ENCODE measurements around the gene ADAM15. TPM values are rescaled to one million over a fixed set of nuclear protein-coding genes. Genes with fewer than 3 reads are reported as not detected.

Gene ADAM15
- total RNA-seq = 10 to 100 TPM; 53.2 to 86.6 TPM

DNA sequence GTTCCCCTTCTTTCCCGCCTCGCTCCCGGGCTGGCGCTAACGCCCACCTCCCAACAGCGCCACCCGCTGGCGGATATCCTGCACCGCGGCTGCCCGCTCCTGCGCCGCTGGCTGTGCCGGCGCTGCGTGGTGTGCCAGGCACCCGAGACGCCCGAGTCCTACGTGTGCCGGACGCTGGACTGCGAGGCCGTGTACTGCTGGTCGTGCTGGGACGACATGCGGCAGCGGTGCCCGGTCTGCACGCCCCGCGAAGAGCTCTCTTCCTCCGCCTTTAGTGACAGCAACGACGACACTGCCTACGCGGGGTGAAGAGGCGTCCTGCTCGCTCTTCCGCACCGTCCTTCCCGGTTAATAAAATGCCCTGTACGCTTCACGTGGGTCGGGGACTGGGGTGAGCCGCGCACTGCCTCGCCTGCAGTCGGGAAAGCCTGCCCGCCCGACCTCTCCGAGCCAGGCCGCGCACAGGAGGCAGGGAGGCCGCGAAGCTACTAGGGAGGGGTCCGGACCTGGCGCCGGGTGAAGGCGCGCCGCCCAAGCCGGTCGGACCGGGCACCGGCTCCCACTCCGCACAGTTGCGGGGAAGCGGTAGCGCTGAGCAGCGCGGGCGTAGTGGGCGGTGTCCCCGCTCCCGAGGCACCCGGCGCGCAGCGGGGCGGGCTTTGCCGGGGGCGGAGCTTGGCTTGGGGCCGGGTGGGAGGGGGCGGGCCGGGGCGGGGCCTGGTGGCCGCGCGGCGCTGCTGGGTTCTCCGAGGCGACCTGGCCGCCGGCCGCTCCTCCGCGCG, at the start of gene ADAM15:
Gene ADAM15 (plus strand): TSS at position 757 of the 782 bp plus-strand sequence. CDS start 71 bp downstream, outside the sequence.
- Mint-ChIP-seq H3K27me3 (no peaks in the 10 kb centered on the region), H3K4me3 (peak within 1 kb of the TSS; percentile 91), H3K36me3 (ENCODE audit: low read depth) (peaks cover 14% of the 10 kb centered on the region), H3K27ac (peak within 1 kb of the TSS; percentile 77), H3K4me1 (peaks cover 7% of the 10 kb centered on the region), H3K9me3 (no peaks in the 10 kb centered on the region)
- peak; percentile 81 for ATAC-seq (replicated peaks)

DNA sequence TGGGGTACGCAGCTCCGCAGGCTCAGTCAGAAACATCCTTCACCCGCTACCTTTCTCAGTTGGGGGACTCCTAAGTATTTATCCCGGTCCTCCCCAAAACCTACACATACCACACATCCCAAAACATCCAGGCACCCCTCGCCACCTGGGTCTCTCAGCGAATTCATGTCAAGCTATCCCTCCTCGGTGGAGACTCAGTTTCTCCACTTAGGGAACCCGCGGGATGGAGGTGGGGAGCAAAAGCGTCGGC, 49.8 kb upstream of the ADAM15 start:
- Mint-ChIP-seq H3K27me3 (no peaks in the 10 kb centered on the region), H3K36me3 (ENCODE audit: low read depth) (peaks cover 40% of the 10 kb centered on the region), H3K4me3 (peak overlapping the region; percentile 91), H3K27ac (peak overlapping the region; percentile 95), H3K9me3 (no peaks in the 10 kb centered on the region), H3K4me1 (peaks cover 31% of the 10 kb centered on the region)
- peak; percentile 33 for ATAC-seq (replicated peaks)

DNA sequence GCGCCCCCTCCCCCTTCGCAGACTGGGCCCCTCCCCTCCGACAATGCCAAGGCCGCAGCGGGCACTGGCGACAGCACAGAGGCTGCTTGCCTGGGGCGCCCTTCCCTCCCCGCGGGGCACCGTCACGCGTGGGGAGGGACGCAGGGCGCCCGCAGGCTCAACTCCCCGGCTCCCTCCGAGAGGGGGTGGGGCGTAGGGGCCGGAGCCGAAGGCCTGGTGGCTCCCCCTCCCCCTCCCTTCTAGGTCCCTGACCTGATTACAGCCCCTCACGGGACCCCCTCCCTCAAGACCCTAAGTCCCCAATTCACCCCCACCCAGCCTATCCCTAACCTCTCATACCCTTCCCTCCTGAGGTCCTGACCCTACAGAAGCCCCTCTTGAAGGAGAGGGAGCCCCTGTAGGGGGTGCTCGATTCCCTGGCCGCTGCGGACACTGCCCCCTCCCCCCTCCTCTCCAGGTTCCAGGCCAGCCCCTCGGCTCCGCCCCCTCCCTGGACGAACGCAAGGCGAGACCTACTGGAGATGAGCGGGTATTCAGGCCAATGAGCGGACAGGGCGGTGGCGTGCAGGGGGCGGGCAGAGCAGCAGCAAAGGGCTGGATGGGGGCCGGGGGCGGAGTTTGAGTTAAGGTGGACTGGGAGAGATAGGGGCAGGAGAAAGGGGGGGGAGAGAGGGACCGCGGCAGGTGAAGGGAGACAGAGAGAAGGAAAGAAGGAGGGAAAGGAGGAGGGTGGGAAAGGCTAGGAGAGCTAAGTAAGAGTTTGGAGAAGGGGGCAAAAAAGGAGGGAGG, 49.2 kb upstream of the ADAM15 start:
- ATAC-seq (replicated peaks) = peak; percentile 76
- Mint-ChIP-seq H3K4me1 (peaks cover 36% of the 10 kb centered on the region), H3K36me3 (ENCODE audit: low read depth) (peaks cover 42% of the 10 kb centered on the region), H3K27ac (peak overlapping the region; percentile 95), H3K27me3 (no peaks in the 10 kb centered on the region), H3K4me3 (peak overlapping the region; percentile 91), H3K9me3 (no peaks in the 10 kb centered on the region)

GRCh38 chr1:155002464-155003226, 48.5 kb upstream of the ADAM15 start, which contains the start of gene ZBTB7B:
Gene ZBTB7B, plus strand, starts transcription at chr1:155002802. Its CDS starts 11,859 bp downstream, at chr1:155014661.
- Mint-ChIP-seq H3K9me3 (no peaks in the 10 kb centered on the region), H3K4me3 (peak within 1 kb of the TSS; percentile 91), H3K27ac (peak within 1 kb of the TSS; percentile 95), H3K27me3 (no peaks in the 10 kb centered on the region), H3K36me3 (ENCODE audit: low read depth) (peaks cover 42% of the 10 kb centered on the region), H3K4me1 (peaks cover 31% of the 10 kb centered on the region)
- peak; percentile 1 for ATAC-seq (replicated peaks)

DNA sequence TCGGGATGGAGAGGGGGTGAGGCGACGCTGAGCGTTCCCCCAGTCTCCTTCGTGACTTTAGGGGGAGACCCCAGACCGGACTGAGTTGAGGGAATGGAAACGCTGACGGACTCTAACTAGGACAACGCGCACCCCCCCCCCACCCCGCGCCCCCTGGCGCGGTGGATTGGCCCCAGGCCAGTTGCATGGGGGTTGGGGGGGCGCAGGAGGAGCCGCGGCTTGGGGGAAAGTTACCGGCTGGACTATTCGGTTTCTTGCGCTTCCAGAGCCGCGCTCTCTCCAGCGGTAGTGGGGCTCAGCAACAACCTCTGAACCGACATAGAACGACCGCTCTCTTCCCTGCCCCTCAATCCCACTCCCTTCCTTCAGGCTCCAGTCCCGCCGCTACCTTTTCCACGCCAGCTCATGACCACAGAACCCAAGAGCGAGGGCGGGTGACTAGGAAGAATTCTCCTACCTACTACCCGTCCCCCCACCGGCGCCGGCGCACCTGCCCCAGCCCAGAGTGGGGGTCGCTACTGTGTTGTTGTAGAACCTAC, 47.8 kb upstream of the ADAM15 start:
- peaks cover 25% of the 10 kb centered on the region for H3K4me1 Mint-ChIP-seq
- peak overlapping the region; percentile 91 for H3K4me3 Mint-ChIP-seq
- H3K36me3 Mint-ChIP-seq (ENCODE audit: low read depth) = peaks cover 44% of the 10 kb centered on the region
- ATAC-seq (replicated peaks) = no peak
- peak overlapping the region; percentile 95 for H3K27ac Mint-ChIP-seq
- H3K9me3 Mint-ChIP-seq = no peaks in the 10 kb centered on the region
- H3K27me3 Mint-ChIP-seq = no peaks in the 10 kb centered on the region

- Mint-ChIP-seq H3K27me3 (no peaks in the 10 kb centered on the region), H3K4me1 (peaks cover 24% of the 10 kb centered on the region), H3K27ac (peak overlapping the region; percentile 95), H3K36me3 (ENCODE audit: low read depth) (peaks cover 50% of the 10 kb centered on the region), H3K9me3 (no peaks in the 10 kb centered on the region), H3K4me3 (peak overlapping the region; percentile 91)
- no peak for ATAC-seq (replicated peaks)
Measured at GRCh38 chr1:155003766-155004351, 47.3 kb upstream of the ADAM15 start.

- Mint-ChIP-seq H3K36me3 (ENCODE audit: low read depth) (peaks cover 56% of the 10 kb centered on the region), H3K27me3 (no peaks in the 10 kb centered on the region), H3K4me1 (peaks cover 24% of the 10 kb centered on the region), H3K27ac (peak overlapping the region; percentile 95), H3K4me3 (peak overlapping the region; percentile 91), H3K9me3 (no peaks in the 10 kb centered on the region)
- no peak for ATAC-seq (replicated peaks)
Measured at GRCh38 chr1:155004352-155005075, 46.6 kb upstream of the ADAM15 start.

- no peaks in the 10 kb centered on the region for H3K9me3 Mint-ChIP-seq
- ATAC-seq (replicated peaks) = no peak
- H3K27ac Mint-ChIP-seq = peak overlapping the region; percentile 95
- peaks cover 17% of the 10 kb centered on the region for H3K4me1 Mint-ChIP-seq
- no peaks in the 10 kb centered on the region for H3K27me3 Mint-ChIP-seq
- H3K36me3 Mint-ChIP-seq (ENCODE audit: low read depth) = peaks cover 65% of the 10 kb centered on the region
- H3K4me3 Mint-ChIP-seq = peak overlapping the region; percentile 91
Measured at GRCh38 chr1:155005076-155006011, 45.8 kb upstream of the ADAM15 start.

DNA sequence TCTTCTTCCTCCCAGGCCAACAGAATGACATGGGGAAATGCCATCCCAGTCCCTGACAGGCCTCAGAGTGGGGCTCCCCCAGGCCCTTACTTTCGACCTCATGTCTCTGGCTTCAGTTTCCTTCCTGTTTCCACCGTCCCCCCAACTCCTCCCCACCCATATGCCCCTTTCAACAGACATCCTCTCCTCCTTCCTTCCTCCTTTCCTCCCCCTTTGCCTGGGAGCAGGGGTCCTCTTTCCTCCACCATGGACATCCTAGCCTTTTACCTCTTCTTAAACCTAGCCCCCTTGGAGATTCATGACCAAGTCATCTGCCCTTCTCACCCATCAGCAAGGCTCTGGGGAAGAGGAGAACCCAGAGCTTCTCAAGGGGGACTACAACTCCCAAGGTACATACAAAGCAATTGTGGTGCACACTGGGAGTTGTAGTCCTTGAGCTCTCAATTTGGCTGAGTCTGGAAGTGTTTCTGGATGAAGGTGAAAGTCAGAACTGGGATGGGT, 44.5 kb upstream of the ADAM15 start:
- Mint-ChIP-seq H3K36me3 (ENCODE audit: low read depth) (peaks cover 78% of the 10 kb centered on the region), H3K27ac (peak overlapping the region; percentile 94), H3K27me3 (no peaks in the 10 kb centered on the region), H3K4me1 (peaks cover 17% of the 10 kb centered on the region), H3K9me3 (no peaks in the 10 kb centered on the region), H3K4me3 (peak overlapping the region; percentile 91)
- ATAC-seq (replicated peaks) = no peak

DNA sequence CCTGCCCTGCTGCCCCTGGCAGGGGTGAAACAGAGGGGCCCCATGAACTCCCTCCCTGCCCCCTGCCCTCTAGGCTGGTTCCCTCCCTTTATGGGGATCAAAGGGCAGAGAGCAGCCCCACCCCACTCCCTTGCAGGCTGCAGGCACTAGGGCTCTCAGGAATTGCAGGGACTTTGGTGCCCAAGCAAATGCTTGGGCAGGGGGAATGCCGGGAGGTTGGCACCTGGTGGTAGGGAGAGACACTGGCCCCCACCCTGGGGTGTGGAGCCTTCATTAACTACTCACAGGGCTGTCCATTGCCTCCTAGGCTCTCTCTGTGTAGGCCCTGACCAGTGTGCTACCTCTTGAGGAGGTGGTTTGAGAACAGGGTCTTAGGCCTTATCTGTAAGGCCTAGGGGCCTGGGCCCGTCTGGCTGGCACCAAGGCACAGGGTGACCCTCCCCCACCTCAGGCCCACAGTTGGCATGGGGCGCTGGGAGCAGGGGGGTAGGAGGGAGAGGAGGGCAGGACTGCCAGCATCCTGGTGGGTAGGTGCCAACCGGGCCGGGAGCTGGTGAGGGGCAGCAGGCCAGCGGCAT, 43.8 kb upstream of the ADAM15 start:
- no peak for ATAC-seq (replicated peaks)
- no peaks in the 10 kb centered on the region for H3K27me3 Mint-ChIP-seq
- peaks cover 80% of the 10 kb centered on the region for H3K36me3 Mint-ChIP-seq (ENCODE audit: low read depth)
- H3K27ac Mint-ChIP-seq = no peak overlapping the region
- peaks cover 22% of the 10 kb centered on the region for H3K4me1 Mint-ChIP-seq
- H3K4me3 Mint-ChIP-seq = peak overlapping the region; percentile 91
- H3K9me3 Mint-ChIP-seq = no peaks in the 10 kb centered on the region

DNA sequence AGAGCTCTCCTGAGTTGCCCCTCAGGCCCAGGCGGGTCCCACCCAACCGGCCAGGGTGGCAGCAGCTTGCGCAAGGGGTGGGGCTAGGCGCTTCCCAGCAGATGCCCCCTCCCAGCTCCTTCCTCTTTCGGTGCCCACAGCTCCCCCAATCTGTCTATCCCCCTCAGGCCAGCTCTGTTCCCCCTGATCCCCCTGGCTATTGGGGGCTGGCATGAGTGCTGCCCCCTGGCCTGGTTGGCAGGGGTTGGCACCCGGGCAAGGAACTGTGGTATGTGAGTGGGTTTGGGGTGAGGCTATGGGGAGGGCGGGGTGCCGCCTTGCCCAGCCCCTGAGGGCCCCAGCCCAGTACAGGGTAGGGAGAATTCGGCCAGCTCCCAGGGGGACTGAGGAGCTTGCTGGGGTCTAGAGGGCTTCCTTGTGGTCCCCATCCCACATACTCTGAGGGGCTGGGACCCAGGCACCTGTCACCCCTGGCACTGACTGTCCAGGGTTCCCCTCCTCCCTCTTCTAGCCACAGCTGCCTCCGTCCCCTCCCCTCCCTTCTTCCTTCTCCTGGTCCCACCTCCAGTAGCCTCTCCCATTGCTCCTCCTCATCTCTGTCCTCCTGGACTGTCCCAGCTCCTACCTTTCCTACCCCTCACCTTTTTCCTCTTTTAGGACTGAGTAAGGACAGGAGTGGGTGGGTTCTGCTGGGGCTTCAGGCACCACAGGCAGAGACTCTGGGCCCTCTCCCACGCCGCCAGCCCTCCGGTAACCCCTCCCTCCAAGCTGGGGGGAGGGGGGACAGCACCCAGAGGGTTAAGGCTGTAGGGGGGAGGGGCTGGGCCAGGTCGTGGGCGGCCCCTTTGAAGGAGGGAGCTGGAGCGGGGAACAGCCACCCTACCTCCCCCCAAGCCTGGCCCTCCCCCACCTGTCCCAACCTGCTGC, 42.8 kb upstream of the ADAM15 start:
- H3K4me3 Mint-ChIP-seq = peak overlapping the region; percentile 91
- no peaks in the 10 kb centered on the region for H3K9me3 Mint-ChIP-seq
- peaks cover 31% of the 10 kb centered on the region for H3K4me1 Mint-ChIP-seq
- peak overlapping the region; percentile 92 for H3K27ac Mint-ChIP-seq
- H3K36me3 Mint-ChIP-seq (ENCODE audit: low read depth) = peaks cover 82% of the 10 kb centered on the region
- ATAC-seq (replicated peaks) = peak; percentile 68
- H3K27me3 Mint-ChIP-seq = no peaks in the 10 kb centered on the region

Data from activated T-helper 17 cell treated with anti-CD3 and anti-CD28 coated beads, Interleukin-2, amount 50 U/mL, for 72 hours (primary cell).